HepG2 (cell line): ENCODE measurements around the gene DNAJC11. TPM values are rescaled to one million over a fixed set of nuclear protein-coding genes. Genes with fewer than 3 reads are reported as not detected.

Experiments
- ARNT ChIP-seq: fragments of 450-650 bp; IDR thresholded peaks from 2 replicates; pipeline ENCODE4 v1.6.1; 2017
- FUBP1 ChIP-seq: sonication (generic); formaldehyde crosslinking; IDR thresholded peaks from 2 replicates; pipeline ENCODE4 v1.5.1; 2020; ENCODE audit warnings: missing genetic modification reagents, mild to moderate bottlenecking, borderline replicate concordance
- GRHL1 ChIP-seq: sonication (generic); formaldehyde crosslinking; conservative IDR thresholded peaks from 2 replicates; pipeline ENCODE4 v1.8.0; 2022; ENCODE audit warnings: missing genetic modification reagents
- MLLT10 ChIP-seq: sonication (generic); formaldehyde crosslinking; IDR thresholded peaks from 2 replicates; pipeline ENCODE4 v1.4.0; 2020; ENCODE audit warnings: missing genetic modification reagents
- MNT ChIP-seq: fragments of 450-650 bp; IDR thresholded peaks from 2 replicates; pipeline ENCODE4 v1.6.1; 2016
- MTF2 ChIP-seq: sonication (generic); formaldehyde crosslinking; IDR thresholded peaks from 2 replicates; pipeline ENCODE4 v1.5.0; 2020; ENCODE audit warnings: missing genetic modification reagents, borderline replicate concordance
- NFKB2 ChIP-seq: sonication (generic); formaldehyde crosslinking; IDR thresholded peaks from 2 replicates; pipeline ENCODE4 v1.4.0; 2020; ENCODE audit warnings: missing genetic modification reagents, borderline replicate concordance
- PBX2 ChIP-seq: IDR thresholded peaks from 2 replicates; pipeline ENCODE4 v1.6.1; 2016; ENCODE audit warnings: control low read depth
- POGK ChIP-seq: sonication (generic); formaldehyde crosslinking; conservative IDR thresholded peaks from 2 replicates; pipeline ENCODE4 v1.8.0; 2022; ENCODE audit warnings: mild to moderate bottlenecking, moderate library complexity, missing genetic modification reagents
- POLR2AphosphoS5 ChIP-seq: IDR thresholded peaks from 2 replicates; pipeline ENCODE4 v1.6.1; 2012; ENCODE audit warnings: low read depth, low read length
- SP2 ChIP-seq: sonication (generic); formaldehyde crosslinking; IDR thresholded peaks from 2 replicates; pipeline ENCODE4 v1.5.1; 2020; ENCODE audit warnings: mild to moderate bottlenecking, missing genetic modification reagents
- STAG1 ChIP-seq: sonication (generic); formaldehyde crosslinking; IDR thresholded peaks from 2 replicates; pipeline ENCODE4 v1.4.0; 2020; ENCODE audit warnings: missing genetic modification reagents
- ZFP36L2 ChIP-seq: sonication (generic); formaldehyde crosslinking; IDR thresholded peaks from 2 replicates; pipeline ENCODE4 v1.4.0; 2020; ENCODE audit warnings: missing genetic modification reagents
- ZNF230 ChIP-seq: sonication (generic); formaldehyde crosslinking; IDR thresholded peaks from 2 replicates; pipeline ENCODE4 v1.4.0; 2020; ENCODE audit warnings: mild to moderate bottlenecking, missing genetic modification reagents
- ZNF275 ChIP-seq: sonication (generic); formaldehyde crosslinking; IDR thresholded peaks from 2 replicates; pipeline ENCODE4 v1.8.0; 2022; ENCODE audit warnings: missing genetic modification reagents, mild to moderate bottlenecking, inconsistent platforms, borderline replicate concordance
- ZNF282 ChIP-seq: fragments of 450-650 bp; IDR thresholded peaks from 2 replicates; pipeline ENCODE4 v1.6.1; 2018; ENCODE audit not compliant: partially characterized antibody
- ZNF503 ChIP-seq: sonication (generic); formaldehyde crosslinking; IDR thresholded peaks from 2 replicates; pipeline ENCODE4 v1.4.0; 2020; ENCODE audit warnings: missing genetic modification reagents
- ZNF546 ChIP-seq: sonication (generic); formaldehyde crosslinking; conservative IDR thresholded peaks from 2 replicates; pipeline ENCODE4 v1.8.1; 2023; ENCODE audit warnings: mild to moderate bottlenecking, missing genetic modification reagents
- polyA plus RNA-seq, 8 experiments: library from polyadenylated mRNA; depleted of rRNA in 3 of 8; stranded (reverse) in 7 of 8; unstranded in 1 of 8; fragments of >200 nt; fragmentation: Illumina TruSeq in 4 of 8; extraction: Trizol in 4 of 8; gene quantifications; 2 replicates each; pipeline versions ENCODE4 v1.2.1 to v1.2.3, GENCODE V29; 2011 to 2016; ENCODE audit warnings: low read depth in 4 of 8, missing spikeins in 1 of 8, mixed read lengths in 1 of 8; ENCODE audit not compliant: insufficient read depth in 1 of 8
- total RNA-seq, 5 experiments: library from RNA; depleted of rRNA; stranded (reverse); fragments of >200 nt; fragmentation: Illumina TruSeq; extraction: Trizol; gene quantifications; 2 replicates each; pipeline ENCODE4 v1.2.3, GENCODE V29; 2016; ENCODE audit warnings: low read depth in 1 of 5

The DNAJC11 gene
- total and polyA plus RNA-seq, 2 of the 13 experiments (the other 11 are each of a cell fraction or from before 2014, with no cell fraction given), result 25.1 to 47.6 TPM

- no peak for TF ChIP-seq MTF2 (CRISPR knock-in tag)
- no peak for TF ChIP-seq SP2 (CRISPR knock-in tag)
- peak; percentile 74; the same call in 1 of the 2 replicates for TF ChIP-seq NFKB2
- no peak for TF ChIP-seq PBX2
- TF ChIP-seq ZNF503 (CRISPR knock-in tag), result no peak
- TF ChIP-seq ZFP36L2 (CRISPR knock-in tag), result no peak
- no peak for TF ChIP-seq MLLT10
- no peak for TF ChIP-seq GRHL1 (CRISPR knock-in tag)
- TF ChIP-seq MNT, result peak; percentile 80
- no peak for TF ChIP-seq ZNF282
- no peak; the same call in 1 of the 2 replicates for TF ChIP-seq ZNF275
- TF ChIP-seq STAG1 (CRISPR knock-in tag), result no peak
- 0 out of 2 replicates have a peak, but pooled peaks have one; percentile 56 for TF ChIP-seq ZNF546 (CRISPR knock-in tag)
- no peak for TF ChIP-seq FUBP1 (CRISPR knock-in tag)
- peak; percentile 84 for TF ChIP-seq POLR2AphosphoS5
- TF ChIP-seq POGK, result peak; percentile 64
- no peak for TF ChIP-seq ARNT
- TF ChIP-seq ZNF230 (CRISPR knock-in tag), result no peak
Measured at GRCh38 chr1:6603915-6604558, 97.6 kb downstream of the DNAJC11 start (continued).
